Spleen (tissue), 7 donors: ENCODE measurements around the gene TLR8.
"Not testable (repeated sequence)": the region's sequence is repeated elsewhere in the genome, so short reads cannot be mapped to it uniquely, and the experiment has no call there.

Source experiments
- POLR2A ChIP-seq, 3 donors: fragments of 450-650 bp; IDR thresholded peaks; one replicate each; pipeline ENCODE4 v1.5.1; 2017; ENCODE audit warnings: antibody characterized with exemption in 3 of 3, mild to moderate bottlenecking in 1 of 3
- TF ChIP-seq, protein P1 (sequence below), 11 experiments: fragments of 200-600 bp in 7 of 11; fragments of 450-650 bp in 4 of 11; sonication (generic) in 4 of 11; IDR thresholded peaks in 8 of 11; conservative IDR thresholded peaks in 3 of 11; 1 replicate in 7 of 11; 2 replicates in 4 of 11; pipeline versions ENCODE4 v1.4.0 to v1.8.0; 2016 to 2021; ENCODE audit warnings: antibody characterized with exemption in 11 of 11, inconsistent platforms in 4 of 11, mild to moderate bottlenecking in 1 of 11
- donor health status: DM: no; HTN: no; CAD: no; lungs with moderate emphysema.
- donor health status: DM: no; HTN: no; CAD: no.
- donor health status: DM: no; HTN: no; CAD: no.

DNA sequence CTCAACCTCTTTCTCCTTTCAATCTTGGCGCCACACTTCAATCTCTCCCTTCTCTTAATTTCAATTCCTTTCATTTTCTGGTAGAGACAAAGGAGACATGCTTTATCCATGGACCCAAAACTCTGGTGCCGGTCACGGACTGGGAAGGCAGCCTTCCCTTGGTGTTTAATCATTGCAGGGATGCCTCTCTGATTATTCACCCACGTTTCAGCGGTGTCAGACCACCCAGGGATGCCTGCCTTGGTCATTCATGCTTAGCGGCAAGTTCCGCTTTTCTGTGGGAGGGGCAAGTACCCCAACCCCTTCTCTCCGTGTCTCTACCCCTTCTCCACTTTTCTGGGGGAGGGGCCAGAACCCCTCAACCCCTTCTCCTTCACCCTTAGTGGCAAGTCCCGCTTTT, 34.1 kb downstream of the TLR8 start:
- TF ChIP-seq, protein P1, sequence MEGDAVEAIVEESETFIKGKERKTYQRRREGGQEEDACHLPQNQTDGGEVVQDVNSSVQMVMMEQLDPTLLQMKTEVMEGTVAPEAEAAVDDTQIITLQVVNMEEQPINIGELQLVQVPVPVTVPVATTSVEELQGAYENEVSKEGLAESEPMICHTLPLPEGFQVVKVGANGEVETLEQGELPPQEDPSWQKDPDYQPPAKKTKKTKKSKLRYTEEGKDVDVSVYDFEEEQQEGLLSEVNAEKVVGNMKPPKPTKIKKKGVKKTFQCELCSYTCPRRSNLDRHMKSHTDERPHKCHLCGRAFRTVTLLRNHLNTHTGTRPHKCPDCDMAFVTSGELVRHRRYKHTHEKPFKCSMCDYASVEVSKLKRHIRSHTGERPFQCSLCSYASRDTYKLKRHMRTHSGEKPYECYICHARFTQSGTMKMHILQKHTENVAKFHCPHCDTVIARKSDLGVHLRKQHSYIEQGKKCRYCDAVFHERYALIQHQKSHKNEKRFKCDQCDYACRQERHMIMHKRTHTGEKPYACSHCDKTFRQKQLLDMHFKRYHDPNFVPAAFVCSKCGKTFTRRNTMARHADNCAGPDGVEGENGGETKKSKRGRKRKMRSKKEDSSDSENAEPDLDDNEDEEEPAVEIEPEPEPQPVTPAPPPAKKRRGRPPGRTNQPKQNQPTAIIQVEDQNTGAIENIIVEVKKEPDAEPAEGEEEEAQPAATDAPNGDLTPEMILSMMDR (IDR thresholded peaks at IDR 0.05 in 8 of 11, conservative IDR thresholded peaks at IDR 0.05 in 3 of 11) = not testable (repeated sequence)
- TF ChIP-seq POLR2A (IDR thresholded peaks at IDR 0.05) = not testable (repeated sequence)
